ENCODE measurements around the gene OTOF.

The OTOF gene

GRCh38 chr2:26464390-26465265 lies 13.3 kb downstream of the OTOF start:
- DNase-seq (ENCODE audit: low read depth) = no peak

DNA sequence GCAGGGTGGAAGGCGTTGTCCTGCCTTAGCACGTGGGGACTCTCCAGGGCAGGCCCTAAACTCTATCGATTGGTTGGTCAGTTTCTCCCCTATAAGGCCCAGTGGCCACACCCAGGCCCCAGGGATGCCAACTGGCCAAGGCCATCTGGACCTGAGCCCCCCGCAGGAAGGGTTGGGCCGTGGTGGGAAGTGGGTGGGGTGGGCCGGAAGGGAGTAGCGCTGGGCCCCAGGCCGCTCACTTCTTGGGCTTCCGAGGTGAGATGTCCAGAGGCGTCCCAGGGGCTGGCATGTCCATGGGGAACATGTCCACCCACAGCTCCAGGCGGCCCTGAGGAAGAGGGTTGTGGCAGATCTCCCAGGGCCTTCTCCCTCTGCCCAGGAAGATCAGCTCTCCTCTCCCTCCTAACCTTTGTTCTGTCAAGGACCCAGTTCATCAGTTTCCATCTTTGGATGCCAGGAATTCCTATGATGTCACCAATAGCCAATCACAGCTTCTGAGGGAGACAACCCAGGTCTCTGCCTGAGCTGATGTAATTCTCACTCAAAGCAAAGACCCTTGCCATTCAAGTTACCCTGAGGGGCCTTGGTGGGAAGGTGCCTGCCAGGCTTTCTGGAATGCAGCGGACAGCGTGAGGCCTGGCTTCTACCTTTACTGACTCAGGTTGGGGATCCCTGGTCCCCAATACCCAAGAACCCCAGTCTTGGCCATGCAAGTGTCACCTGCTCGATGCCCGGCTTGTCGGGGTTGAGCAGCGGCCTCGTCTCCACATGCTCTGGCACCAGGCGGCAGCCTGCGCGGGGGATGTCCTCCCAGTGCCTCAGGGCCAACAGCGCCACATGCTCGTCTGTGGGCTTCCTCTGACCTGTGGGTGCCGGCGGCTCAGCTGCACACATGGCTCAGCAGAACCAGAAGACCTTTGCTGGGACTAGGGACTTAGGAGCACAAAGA lies 14.4 kb downstream of the OTOF start:
- no peak for DNase-seq (ENCODE audit: low read depth)

DNA sequence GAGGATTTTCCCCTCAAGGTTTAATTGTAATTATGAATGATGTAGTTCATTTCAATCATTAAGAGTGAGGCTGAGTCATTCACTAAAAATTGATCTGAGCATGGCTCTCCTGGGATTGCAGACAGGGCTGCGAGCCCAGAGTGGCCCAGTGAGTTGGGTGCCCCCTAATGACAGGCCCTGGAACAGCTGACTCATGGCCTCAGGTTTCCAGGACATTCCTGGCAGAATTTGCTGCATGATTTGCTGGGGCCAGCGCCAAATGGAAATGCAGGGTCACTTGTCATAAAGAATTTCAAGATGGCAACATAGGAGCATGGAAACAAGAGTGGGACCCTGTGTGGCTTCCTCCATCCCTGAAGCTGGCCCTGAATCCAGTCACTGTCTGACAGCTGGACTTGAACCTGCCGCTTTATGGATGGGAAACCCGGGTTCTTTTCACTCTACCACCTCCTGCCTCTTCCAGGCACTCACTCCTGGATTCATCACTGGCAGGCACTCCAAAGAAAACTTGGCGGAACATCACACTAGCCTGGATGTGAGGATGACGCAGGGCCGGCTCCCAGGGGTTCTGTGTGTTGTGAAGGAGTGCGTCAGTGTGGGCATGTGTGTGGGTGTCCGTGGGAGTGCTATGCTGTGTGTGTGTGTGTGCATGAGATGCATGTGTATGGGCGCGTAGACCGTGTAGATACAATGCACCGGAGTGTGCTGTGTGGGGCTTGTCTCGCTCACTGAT lies 15.2 kb downstream of the OTOF start:
- peak; percentile 19 for DNase-seq (ENCODE audit: low read depth)

GRCh38 chr2:26462100-26462499 lies 15.8 kb downstream of the OTOF start:
- DNase-seq (ENCODE audit: low read depth) = no peak

GRCh38 chr2:26461601-26462023 lies 16.3 kb downstream of the OTOF start:
- DNase-seq (ENCODE audit: low read depth) = no peak

DNA sequence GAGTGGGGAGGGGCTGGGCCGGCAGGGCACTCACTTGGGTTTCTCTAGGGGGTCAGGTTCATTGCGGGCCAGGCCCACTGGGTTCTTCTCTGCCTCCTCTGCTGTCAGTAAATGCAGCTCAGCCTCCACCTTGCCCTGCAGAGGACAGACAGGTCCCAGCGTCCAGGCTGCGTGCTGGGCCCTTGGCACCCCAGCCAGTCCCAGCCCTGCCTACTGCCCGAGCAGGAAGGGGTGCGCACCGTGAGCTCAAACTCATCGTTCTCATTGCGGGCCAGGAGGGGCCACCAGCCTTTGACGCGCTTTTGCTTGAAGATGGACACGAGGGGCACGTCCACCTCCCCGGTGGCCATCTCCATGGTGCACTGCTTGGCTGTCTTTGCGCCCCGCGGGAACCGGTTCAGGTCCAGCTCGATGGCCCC lies 17.3 kb downstream of the OTOF start:
- no peak for DNase-seq (ENCODE audit: low read depth)

GRCh38 chr2:26459991-26460612 lies 17.8 kb downstream of the OTOF start:
- DNase-seq (ENCODE audit: low read depth) = no peak

DNA sequence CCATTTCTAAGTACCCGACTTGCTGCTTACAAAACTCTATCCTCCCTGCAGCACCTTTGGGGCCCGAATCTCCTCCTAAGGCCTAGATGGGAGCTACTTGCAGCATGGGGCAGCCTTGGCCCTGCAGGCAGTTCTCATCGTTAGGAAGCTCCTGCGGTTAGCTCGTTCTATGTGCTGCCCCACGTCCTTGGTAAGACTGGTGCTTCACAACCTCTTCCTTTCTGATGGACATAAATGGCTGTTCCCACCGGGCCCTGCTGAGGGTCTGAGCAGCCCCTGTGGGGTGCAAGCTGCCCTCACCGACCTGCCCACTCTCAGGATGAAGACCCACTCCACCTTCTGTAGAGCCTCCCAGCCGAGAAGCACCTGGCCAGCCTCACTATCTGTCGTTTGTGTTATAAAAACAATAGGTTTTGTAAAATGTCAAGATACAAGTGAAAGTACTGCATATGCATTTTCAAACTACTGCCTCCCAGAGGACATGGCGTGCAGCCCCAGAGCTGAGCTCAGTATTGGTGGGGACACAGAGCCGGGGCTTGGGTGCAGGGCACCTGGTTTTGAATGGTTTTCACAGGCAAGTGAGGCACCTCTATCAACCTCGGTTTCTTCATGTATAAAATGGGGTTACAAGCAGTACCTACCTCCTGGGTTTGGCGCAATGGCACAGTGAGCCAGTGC lies 19.4 kb downstream of the OTOF start:
- DNase-seq (ENCODE audit: low read depth) = no peak

DNA sequence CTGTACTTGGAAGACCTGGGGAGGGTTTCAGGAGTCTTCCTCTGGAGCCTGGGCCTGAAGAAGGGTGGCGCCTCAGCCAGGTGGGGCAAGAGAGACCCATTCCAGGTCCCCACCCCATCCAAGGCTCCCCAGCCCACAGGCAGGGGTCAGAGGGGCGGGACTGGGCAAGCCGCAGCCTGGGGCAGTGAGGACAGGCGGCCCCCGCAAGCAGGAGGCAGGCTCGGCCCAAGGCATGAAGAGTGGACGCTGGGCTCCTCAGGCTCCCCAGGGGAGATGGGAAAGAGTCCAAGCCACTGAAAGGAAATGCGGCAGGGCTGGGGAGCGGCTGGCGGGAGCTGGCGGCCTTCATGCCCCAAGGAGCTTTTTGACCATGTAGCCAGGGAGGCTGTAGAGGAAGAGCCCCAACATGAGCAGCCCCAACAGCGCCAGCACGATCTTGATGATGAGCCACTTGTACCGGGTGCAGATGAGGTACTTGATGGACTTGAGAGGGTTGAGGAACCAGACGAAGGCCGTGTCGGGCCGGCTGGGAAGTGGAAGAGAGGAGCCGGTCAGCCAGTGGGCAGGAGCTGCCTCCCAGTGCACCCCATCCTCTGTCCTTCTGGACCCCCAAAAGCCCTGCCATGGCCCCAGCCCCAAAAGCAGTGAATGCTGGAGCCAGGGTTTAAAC lies 20.1 kb downstream of the OTOF start:
- no peak for DNase-seq (ENCODE audit: low read depth)

GRCh38 chr2:26457251-26457666 lies 20.7 kb downstream of the OTOF start:
- DNase-seq (ENCODE audit: low read depth) = no peak

GRCh38 chr2:26456440-26457250 lies 21.3 kb downstream of the OTOF start:
- no peak for DNase-seq (ENCODE audit: low read depth)

GRCh38 chr2:26455670-26456439 lies 22.1 kb downstream of the OTOF start:
- DNase-seq (ENCODE audit: low read depth) = no peak

GRCh38 chr2:26455037-26455669 lies 22.8 kb downstream of the OTOF start:
- DNase-seq (ENCODE audit: low read depth) = no peak

DNA sequence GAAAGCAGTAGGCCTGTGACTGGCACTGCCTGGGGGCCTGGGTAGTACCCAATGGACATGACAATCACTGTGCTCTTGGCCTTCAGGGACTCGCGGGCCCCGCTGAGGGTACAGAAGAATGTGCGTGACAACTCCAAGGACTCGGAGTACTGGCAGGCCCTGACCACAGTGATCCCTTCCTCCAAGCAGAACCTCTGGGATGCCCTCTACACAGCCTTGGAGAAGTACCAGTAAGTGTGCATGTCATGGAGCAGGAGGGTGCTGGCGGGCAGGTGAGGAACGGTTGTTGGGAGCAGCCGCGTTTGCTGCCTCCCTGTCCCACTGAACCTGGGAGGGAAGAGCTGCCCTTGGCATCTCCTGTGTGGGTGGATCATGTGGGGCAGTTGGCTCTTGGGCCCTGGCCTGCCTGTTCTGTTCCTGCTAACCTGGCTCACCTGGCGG lies 23.3 kb downstream of the OTOF start:
- no peak for DNase-seq (ENCODE audit: low read depth)

GRCh38 chr2:26453421-26454329 lies 24.2 kb downstream of the OTOF start:
- DNase-seq (ENCODE audit: low read depth) = no peak

DNA sequence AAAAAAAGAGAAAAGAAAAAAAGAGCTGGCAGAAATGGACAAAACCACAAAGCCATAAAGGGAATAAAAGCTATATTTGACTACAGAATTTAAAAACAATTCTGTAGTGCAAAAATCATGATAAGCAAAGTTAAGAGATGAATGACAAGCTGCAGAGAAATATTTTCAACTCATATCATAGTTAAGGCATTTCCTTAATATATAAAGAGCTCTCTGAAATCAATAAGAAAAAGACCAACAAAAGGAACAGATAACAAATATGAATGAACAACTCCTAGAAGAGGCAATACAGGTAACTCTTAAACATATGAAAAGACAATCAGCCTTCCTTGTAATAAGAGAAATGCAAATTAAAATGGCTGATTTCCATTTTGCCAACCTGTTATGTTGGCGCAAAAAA lies 26.2 kb downstream of the OTOF start:
- DNase-seq (ENCODE audit: low read depth) = no peak

GRCh38 chr2:26450031-26450635 lies 27.8 kb downstream of the OTOF start:
- no peak for DNase-seq (ENCODE audit: low read depth)
